NCI-H1417 (cell line): ENCODE measurements around the gene ZIC4.

Experiments used
- DNase-seq, 3 experiments: peaks; one replicate each; lab custom pipeline; 2025; lab: John Stamatoyannopoulos, UW

Gene ZIC4

GRCh38 chr3:147405231-147406027, 914 bp downstream of the ZIC4 start:
- DNase-seq: no peak

GRCh38 chr3:147404800-147405230, 1.5 kb downstream of the ZIC4 start:
- no peak for DNase-seq

DNA sequence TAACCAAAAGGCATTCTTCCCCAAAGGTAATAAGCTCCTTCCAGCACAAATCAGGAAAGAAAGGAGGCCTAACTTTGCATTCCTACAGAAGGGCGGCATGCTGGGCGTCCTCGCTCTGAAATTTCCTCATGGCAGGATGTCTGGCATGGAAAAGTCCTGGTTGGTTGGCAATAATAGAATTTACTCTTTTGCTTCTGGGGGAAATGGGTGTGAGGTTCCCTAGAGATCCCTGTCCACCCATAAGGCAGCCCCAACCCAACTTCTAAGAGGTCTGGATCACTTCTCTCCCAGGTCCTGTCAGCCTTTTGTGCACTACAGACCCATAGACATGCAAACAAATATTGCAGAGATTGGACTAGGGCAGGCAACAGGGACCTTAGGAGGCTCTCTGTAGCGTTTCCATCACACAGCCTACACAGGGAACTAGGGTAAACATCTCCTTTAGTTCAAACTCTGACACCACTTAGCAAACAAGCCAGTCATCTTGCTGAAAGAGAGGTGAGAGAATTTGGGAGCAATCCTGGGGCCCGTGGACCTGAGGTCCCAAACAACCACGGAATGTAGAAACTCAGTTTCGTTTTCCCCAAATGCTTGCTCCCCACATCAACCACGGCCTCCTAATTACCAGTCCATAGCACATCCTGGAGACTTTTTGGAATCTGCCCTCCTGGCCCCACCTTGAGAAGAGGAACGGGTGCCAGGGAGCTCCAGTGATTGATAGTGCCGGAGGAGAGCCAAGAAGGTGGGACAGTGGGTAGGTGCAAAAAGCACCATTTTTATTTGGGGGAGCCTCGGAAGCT, 2.1 kb downstream of the ZIC4 start:
- DNase-seq: no peak

GRCh38 chr3:147403511-147403910, 2.8 kb downstream of the ZIC4 start:
- no peak for DNase-seq

- no peak for DNase-seq
These were observed 4.2 kb downstream of the ZIC4 start for GRCh38 chr3:147402159-147402558.

DNA sequence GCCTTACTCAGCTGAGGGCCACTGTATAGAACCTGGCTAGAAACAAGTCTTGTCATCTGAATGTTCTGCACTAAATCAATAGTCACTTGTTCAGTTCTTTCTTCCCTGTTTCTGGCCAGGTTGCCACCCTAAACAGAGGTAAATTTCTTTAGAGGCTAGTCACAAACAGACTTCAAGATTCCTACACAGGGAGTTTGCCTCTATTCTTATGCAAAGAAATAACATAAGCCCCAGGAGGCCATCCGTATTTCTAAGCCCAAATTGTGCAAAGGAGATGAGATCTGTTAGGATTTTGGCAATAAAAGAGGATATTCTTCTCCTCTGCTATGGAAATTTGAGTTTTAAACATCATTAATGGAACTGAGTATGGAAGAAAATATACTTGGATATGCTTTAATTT, 4.9 kb downstream of the ZIC4 start:
- DNase-seq: no peak

DNA sequence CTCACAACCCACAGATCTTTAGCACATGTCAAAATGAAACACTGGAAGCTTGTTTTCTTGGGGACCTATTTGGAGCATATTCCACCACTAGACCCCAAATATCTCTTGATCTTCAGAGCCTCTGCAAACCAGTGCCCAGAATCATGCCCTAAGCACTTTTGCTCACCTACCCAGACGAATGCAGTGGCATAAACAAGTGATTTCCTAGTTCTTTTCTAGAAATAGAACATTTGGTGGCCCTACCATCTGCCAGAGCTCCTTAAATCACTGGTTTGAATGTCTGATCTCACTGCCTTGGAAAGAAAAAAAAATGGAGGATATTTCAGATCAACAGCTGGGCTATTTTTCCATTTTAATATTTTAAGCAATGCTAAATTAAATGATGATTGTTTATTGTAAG, 5.3 kb downstream of the ZIC4 start:
- DNase-seq: no peak

DNA sequence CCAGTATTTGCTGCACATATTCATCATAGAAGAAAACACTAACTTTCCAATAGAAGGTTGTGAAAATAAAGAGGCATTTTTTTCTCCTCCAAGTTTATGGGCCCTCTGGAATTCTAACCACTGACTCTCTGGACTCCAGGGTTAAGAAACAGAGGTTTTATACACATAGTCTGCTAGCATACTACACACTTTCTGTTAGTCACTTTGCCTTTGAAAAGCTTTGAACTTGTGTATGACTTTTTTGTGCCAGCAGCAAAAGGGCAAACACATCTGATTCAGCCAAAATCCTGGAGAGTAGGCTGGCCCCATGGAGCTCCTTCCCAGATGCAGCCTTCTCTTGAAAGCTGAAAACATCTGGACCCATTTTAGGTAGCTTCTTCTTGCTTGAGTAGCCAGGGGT, 6.2 kb downstream of the ZIC4 start:
- no peak for DNase-seq

GRCh38 chr3:147398813-147399534, 7.4 kb downstream of the ZIC4 start:
- DNase-seq: no peak

DNA sequence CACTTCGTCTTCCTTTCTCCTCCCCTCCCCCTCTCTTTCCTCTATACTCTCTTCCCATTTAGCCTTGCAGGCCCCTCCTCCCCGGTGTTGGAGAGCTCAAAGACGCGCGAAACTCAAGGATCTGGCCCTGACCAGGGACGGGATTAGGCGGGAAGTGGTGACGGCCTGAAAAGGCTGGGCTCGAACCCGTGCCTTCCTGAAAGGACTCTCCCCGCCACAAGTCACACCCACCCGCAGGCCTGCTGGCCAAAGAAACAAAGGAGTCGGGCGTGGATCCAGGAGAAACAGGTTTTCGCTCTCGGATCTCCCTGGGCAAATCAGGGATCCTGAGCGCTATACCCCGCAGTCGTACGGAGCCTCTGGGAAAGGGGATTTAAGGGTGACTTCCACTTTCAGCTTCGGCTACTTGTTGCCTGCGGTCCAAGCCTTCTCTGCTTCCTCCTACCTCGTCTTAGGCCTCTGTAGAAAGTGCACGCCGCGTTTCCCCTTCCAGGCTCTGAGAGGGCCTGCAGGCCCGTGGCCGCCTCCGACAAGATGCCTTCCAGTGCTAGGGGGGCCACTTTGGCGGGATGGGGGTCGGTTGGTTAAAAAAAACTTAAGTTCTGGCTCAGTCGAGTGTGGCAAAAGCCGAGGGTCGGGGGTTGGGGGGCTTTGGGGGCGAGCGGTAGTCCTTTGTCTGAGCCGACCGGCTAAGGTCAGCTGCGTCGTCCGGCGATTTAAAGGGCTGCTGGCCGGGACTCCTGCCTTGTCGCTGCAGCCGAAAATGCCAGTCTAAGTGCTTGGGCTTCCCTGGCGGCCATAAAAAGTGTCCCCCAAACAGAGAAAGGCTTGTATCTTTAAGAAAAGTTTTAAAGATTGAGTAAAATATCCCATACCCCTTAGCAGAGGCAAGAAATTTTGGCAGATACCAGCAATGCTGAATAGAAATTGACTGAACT, 8.2 kb downstream of the ZIC4 start:
- no peak for DNase-seq

- DNase-seq: no peak
These were observed 9.0 kb downstream of the ZIC4 start for GRCh38 chr3:147397155-147397874.

GRCh38 chr3:147396712-147397046, 9.7 kb downstream of the ZIC4 start:
- no peak for DNase-seq

DNA sequence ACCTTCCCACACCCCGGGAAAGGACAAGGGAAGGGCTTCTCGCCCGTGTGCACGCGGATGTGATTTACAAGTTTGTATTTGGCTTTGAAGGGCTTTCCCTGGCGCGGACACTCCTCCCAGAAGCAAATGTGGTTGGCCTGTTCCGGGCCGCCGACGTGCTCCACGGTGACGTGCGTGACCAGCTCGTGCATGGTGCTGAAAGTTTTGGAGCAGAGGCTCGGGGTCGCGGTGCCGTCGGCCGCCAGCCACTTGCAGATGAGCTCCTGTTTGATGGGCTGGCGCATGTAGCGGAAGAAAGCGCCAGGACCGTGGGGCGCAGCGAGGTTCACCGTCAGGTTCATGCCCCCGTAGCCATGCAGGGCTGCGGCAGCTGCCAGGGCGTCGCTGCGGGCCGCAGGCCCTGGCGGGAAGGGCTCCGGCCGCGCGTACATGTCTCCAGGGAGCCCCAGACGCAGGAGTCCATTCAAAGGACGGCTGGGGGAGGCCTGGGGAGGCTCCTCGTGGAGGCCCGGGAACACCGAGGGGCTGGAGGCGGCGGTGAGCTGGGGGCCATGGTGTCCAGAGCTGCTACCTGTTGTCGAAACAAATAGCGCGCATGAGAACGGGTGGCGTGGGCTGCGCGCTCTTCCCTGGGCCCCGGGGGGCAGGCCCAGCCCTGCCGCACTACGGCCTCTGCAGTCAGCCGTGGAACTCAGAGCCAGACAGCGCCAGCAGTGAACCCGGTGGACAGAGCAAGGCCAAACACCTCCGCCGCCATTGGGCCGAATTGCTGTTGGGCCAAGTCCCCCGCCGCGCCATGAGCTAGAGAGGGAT, 10.2 kb downstream of the ZIC4 start:
- DNase-seq: no peak

- DNase-seq: no peak
These were observed 11.5 kb downstream of the ZIC4 start for GRCh38 chr3:147394884-147395225.

DNA sequence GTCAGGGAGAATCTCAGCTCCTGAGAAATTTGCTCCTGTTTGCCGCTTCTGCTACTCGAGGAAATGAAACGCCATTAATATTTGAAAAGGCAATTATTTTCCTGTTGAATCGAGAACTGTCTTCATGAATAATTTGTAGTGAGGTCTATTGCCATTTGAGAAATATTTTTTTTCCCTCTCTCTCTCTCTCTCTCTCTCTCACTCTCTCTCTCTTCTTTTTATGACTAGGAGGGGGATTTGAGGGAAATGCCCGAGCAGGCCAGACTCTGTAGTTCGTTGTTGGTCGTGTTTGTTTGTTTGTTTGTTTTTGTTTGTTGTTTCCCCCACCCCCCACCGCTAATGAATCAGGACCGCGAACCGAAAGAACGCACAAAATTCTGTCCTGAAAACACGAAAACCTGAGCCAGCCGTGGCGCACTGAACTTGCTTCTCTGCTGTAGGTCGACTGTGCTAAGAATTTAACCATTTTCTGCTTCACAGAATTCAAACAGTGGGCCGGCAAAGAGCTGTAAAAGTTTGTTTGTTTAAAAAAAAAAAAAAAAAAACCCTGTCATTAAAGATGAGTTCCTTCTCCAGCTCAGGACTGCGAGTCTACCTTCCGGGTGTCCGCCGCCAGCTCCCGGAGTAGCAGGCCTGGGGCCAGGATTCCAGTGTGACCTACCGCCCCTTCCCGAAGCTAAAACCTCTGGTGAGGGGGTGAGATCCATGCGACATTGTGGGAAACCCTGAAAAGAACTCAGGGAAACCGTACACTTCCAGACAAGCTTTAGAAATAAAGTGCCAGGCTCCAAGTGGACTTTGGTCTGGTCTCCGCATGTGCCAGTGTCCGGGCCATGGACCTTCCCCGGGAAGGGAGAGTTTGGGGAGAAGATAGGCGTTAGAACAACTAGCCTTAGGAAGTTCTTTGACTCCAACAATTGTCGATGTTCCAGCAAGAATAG, 12.1 kb downstream of the ZIC4 start:
- no peak for DNase-seq

DNA sequence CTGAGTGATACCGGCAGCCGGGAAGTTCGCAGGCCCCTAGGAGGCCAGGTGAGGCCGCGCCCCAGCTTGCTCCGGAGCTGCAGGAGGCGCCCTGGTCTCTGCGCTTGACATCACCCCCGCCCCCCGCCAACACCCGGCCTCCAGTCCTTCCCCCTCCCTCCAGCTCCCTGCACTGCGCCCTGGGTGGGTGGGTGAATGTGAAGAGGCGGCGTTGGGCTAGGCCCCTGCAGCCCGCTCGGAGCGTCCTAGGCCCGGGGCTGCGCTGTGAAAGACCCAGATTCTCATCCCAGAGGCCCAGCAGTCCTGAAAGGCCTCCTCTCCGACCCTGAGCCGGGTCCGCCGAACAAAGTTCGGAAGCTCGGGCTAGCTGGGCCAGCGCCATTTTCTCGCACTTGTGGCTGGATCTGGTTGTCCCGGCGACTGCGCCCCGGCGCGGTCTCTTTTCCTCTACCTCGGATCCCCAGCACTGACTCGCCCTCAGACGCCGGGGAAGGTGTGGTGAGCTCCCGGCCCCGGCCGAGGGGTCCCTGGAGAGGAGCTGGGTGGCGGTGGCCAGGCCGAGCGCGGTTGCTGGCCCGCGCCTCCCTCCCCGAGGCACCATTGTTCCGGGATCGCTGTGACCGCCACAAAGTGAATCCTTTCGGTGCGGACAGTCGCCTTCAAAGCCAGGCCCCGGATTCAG, 12.9 kb downstream of the ZIC4 start:
- DNase-seq: peak in 1 of 3 experiments; percentile 14

- DNase-seq: no peak
These were observed 13.8 kb downstream of the ZIC4 start for GRCh38 chr3:147392625-147392946.

DNA sequence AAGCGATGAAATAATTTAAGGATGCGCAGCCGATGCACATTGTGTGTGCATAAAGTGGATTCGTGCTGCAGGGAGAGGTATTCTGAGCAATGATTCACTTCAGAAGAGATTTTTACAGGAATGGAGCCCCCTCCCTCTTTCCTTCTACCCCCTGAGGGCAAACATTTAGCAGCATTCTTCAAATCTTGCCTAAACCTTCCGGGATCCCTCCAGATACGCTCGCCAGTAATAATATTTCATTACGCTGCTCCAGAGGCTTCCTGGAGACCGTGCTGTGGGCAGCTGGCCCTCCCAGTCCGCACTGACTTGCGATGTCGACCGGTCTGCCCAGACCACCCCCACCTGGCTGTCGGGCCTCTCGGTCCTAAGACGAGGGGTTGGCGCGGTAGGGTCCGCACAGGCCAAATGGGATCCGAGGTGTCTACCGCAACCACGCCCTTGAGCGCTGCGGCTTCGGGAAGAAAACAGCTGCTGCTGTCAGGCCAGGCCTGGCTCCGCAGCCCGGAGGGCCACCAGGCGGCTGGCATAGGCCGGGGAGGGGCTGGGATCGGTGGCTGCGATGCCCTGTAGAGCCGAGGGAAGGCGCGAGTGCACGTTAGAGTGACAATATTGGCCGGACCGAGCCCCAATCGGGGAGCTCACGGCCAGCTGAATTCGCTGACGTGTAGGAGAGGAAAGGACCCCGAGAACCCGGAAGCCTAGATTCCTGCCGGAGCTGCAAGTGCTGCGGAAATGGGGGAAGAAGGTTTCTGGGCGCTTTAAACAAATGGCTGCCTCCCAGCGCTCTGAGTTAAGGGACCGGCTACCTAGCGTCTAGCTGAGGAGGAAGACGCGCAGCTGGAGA, 14.3 kb downstream of the ZIC4 start:
- no peak for DNase-seq
